Gastroesophageal sphincter (tissue), 3 donors: ENCODE results near the gene COL5A2.

ENCODE experiments used
- POLR2A ChIP-seq, 2 donors: fragments of 450-650 bp; IDR thresholded peaks; one replicate each; pipeline ENCODE4 v1.6.1; 2017; ENCODE audit warnings: antibody characterized with exemption in 2 of 2, mild to moderate bottlenecking in 2 of 2, moderate library complexity in 1 of 2
- POLR2AphosphoS5 ChIP-seq: sonication (generic); formaldehyde crosslinking; IDR thresholded peaks from one replicate; pipeline ENCODE4 v1.6.1; 2017; ENCODE audit warnings: antibody characterized with exemption
- TF ChIP-seq, protein P1 (sequence below), 4 experiments: fragments of 200-600 bp in 2 of 4; fragments of 450-650 bp in 2 of 4; sonication (generic) in 1 of 4; IDR thresholded peaks; one replicate each; pipeline ENCODE4 v1.5.1; 2017 to 2019; ENCODE audit warnings: antibody characterized with exemption in 4 of 4, mild to moderate bottlenecking in 2 of 4, moderate library complexity in 2 of 4

DNA sequence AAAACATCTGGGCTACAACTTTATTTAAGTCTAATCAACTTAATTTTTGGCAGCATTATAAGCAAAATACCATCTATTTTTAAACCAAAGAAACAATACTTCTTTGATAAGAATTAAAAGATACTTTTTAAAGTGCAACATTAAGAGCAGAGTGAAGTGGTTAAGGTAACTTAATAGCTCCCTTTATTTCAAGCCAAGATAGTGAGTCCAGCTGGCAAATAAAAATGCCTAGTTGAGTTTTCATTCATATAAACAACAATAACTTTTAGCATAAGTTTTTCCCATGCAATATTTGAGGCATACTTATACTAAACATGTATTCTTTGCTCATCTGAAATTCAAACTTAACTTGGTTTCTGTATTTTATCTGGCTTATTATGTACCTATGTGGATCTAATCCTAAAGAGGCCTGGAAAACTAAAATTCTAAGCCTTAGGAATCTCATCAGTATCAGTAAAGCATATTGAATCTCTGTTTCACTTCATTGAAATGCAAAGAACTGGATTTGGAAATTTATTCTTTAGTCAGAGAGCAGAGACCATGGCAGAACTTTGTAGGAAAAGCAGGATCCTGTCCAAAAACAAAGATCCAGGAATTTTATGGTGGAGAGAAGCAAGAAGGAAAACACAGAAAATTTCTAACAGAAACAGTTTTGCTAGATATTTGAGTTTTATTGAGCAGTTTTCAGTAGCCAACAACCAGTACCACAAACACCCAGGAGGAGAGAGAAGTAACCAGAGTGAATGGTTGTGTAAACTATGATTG is 109.5 kb downstream of the COL5A2 start:
- no peak for TF ChIP-seq POLR2A (IDR thresholded peaks at IDR 0.05)
- TF ChIP-seq, protein P1, sequence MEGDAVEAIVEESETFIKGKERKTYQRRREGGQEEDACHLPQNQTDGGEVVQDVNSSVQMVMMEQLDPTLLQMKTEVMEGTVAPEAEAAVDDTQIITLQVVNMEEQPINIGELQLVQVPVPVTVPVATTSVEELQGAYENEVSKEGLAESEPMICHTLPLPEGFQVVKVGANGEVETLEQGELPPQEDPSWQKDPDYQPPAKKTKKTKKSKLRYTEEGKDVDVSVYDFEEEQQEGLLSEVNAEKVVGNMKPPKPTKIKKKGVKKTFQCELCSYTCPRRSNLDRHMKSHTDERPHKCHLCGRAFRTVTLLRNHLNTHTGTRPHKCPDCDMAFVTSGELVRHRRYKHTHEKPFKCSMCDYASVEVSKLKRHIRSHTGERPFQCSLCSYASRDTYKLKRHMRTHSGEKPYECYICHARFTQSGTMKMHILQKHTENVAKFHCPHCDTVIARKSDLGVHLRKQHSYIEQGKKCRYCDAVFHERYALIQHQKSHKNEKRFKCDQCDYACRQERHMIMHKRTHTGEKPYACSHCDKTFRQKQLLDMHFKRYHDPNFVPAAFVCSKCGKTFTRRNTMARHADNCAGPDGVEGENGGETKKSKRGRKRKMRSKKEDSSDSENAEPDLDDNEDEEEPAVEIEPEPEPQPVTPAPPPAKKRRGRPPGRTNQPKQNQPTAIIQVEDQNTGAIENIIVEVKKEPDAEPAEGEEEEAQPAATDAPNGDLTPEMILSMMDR (IDR thresholded peaks at IDR 0.05): no peak
- no peak for TF ChIP-seq POLR2AphosphoS5
